Measurements from ENCODE around the gene NEK1. TPM values are rescaled to one million over a fixed set of nuclear protein-coding genes. Genes with fewer than 3 reads are reported as not detected.

The NEK1 gene
- total and polyA plus RNA-seq, 2 of the 8 experiments (the other 6 are each of a cell fraction or from before 2014, with no cell fraction given), result 3.9 to 11.7 TPM

DNA sequence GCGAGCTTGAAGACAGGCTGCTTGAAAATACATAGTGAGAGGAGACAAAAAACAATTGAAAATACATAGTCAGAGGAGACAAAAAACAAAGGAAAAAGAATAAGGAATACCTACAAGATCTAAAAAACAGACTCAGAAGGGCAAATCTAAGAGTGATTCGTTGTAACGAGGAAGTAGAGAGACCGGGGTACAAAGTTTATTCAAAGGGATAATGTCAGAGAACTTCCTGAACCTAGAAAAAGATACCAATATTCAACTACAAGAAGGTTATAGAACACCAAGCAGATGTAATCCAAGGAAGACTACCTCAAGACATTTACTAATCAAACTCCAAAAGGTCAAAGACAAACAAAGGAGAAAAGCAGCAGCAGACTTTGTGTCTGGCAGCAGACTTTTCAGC lies 165.6 kb downstream of the NEK1 start (continued):
- TF ChIP-seq CTBP2 (IDR thresholded peaks at IDR 0.05; ENCODE audit: borderline replicate concordance, insufficient read depth, insufficient read length, low read length) (no peak), TBP (IDR thresholded peaks at IDR 0.05; ENCODE audit: low read depth, low read length) (no peak), SP1 (IDR thresholded peaks at IDR 0.05; ENCODE audit: low read depth, low read length) (no peak)
- TF ChIP-seq, protein P1, sequence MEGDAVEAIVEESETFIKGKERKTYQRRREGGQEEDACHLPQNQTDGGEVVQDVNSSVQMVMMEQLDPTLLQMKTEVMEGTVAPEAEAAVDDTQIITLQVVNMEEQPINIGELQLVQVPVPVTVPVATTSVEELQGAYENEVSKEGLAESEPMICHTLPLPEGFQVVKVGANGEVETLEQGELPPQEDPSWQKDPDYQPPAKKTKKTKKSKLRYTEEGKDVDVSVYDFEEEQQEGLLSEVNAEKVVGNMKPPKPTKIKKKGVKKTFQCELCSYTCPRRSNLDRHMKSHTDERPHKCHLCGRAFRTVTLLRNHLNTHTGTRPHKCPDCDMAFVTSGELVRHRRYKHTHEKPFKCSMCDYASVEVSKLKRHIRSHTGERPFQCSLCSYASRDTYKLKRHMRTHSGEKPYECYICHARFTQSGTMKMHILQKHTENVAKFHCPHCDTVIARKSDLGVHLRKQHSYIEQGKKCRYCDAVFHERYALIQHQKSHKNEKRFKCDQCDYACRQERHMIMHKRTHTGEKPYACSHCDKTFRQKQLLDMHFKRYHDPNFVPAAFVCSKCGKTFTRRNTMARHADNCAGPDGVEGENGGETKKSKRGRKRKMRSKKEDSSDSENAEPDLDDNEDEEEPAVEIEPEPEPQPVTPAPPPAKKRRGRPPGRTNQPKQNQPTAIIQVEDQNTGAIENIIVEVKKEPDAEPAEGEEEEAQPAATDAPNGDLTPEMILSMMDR (IDR thresholded peaks at IDR 0.05; ENCODE audit: control extremely low read depth in 1 of 3, insufficient read depth in 1 of 3, low read depth in 1 of 3, low read length in 3 of 3), result no peak
- TF ChIP-seq, protein P2, sequence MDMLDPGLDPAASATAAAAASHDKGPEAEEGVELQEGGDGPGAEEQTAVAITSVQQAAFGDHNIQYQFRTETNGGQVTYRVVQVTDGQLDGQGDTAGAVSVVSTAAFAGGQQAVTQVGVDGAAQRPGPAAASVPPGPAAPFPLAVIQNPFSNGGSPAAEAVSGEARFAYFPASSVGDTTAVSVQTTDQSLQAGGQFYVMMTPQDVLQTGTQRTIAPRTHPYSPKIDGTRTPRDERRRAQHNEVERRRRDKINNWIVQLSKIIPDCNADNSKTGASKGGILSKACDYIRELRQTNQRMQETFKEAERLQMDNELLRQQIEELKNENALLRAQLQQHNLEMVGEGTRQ (IDR thresholded peaks at IDR 0.05; ENCODE audit: low read length), result no peak
